T1000 (cell line): Measurements from ENCODE around the gene BIK.
"Not testable (repeated sequence)": the region's sequence is repeated elsewhere in the genome, so short reads cannot be mapped to it uniquely, and the experiment has no call there.

Source experiments
- DNase-seq: peaks from one replicate; lab custom pipeline; 2025; ENCODE audit warnings: mixed read lengths; lab: John Stamatoyannopoulos, UW

Gene BIK

GRCh38 chr22:43136255-43136654, 25.7 kb downstream of the BIK start:
- no peak for DNase-seq

- no peak for DNase-seq
Observed at GRCh38 chr22:43136801-43137200, 26.3 kb downstream of the BIK start.

DNA sequence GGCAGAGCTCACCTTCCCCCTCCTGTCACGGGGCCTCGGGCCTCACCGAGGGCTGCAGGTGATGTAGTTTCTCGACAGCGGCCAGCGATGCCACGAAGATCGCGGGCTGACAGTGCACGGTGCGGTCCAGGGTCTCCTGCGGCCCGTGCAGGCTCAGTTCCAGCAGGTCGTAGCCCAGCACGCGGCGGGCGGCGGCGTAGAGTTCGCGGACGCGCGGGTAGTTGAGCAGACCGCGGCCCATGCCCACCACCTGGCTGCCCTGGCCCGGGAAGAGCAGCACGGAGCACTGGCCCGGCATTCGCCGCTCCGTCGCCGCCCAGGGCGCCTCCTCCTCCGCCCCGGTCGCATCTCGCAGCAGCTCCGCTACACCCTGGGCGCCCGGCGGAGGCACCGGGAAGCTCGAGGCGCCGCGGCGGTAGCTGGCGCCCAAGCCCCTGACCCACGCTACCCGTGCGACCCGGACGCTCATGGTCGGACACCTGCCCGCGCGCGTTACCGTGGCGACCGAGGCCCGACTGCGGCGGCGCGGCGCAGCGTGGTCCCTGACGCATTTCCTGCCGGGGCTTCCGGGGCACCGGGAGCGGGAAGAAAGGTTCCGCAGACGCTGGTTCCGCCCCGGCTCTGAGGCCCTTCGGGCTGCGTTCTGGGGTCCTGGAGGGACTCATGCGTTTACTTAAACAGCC, 32.5 kb downstream of the BIK start, which contains the start of gene MCAT:
MCAT (minus strand) TSS at position 519 of the 683 bp plus-strand sequence; CDS start at position 469, 50 bp downstream.
- peak; percentile 29 for DNase-seq

- no peak for DNase-seq
Observed at GRCh38 chr22:43144949-43145348, 34.4 kb downstream of the BIK start.

GRCh38 chr22:43145371-43145770, 34.8 kb downstream of the BIK start:
- DNase-seq, result not testable (repeated sequence)

- DNase-seq, result not testable (repeated sequence)
Observed at GRCh38 chr22:43146332-43146731, 35.8 kb downstream of the BIK start.

- DNase-seq, result no peak
Observed at GRCh38 chr22:43147821-43148220, 37.3 kb downstream of the BIK start.

GRCh38 chr22:43148581-43148980, 38.0 kb downstream of the BIK start:
- DNase-seq, result no peak

DNA sequence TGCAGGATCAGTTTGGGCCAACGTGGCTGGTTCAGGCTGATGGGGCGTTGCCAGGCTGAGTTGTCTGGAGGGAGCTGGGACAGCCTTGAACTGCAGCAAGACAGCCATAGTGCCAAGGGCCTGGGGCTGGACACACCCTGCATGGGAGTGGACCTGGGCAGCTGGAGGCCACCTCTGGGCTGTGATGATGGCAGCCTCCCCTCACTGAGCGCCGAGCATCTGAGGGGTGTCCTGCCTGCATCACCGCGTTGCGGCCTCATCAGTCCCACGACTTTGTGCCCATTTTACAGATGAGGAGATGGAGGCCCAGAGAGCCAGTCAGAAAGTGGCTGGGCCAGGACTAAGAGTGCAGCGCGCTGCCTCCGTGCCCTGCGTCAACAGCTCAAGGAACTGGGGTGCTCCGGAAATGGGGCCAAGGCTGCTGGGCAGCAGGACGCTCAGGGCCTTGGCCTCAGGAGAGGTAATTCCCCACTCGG, 40.2 kb downstream of the BIK start:
- no peak for DNase-seq

GRCh38 chr22:43151251-43152002, 40.9 kb downstream of the BIK start, which contains the start of gene TSPO:
Gene TSPO, plus strand, starts transcription at chr22:43151559. Its CDS starts 7,680 bp downstream, at chr22:43159239.
- peak; percentile 56 for DNase-seq

DNA sequence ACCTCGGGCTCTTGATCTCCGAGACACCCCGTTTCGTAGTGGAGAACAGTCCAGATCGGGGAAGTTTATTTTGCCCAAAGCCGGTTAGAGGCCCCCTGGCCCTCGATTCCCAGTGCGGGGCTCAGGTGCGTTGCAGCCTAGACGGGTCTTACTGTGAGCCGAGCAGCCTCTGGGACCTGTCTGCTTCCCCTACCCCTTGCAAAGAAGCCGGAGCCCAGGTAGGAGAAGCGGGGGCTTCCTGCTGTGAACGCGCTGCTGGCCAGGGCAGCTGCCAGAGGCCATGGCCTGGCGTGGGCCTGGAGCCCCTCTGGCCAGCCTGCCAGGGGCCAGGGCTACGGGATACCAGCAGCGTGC, 41.4 kb downstream of the BIK start:
- no peak for DNase-seq

GRCh38 chr22:43152357-43153071, 42.0 kb downstream of the BIK start:
- peak; percentile 39 for DNase-seq

DNA sequence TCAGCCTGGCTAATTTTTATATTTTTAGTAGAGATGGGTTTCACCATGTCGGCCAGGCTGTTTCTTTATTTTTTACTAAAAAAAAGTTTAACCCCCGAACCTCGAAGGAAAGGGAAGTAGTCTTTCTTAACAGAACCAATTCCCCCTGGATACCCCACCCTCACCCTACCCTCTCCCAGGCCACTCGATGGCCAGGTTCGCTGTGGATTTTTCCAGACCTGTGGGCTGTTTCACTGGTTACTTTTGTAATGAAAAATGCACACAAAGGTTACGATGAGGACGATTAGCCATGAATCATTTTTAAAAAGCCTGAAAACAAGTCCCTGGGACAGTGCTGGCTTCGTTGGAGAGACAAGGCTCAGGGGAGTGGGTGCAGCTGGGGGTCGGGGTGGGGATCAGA, 43.3 kb downstream of the BIK start:
- DNase-seq, result no peak

DNA sequence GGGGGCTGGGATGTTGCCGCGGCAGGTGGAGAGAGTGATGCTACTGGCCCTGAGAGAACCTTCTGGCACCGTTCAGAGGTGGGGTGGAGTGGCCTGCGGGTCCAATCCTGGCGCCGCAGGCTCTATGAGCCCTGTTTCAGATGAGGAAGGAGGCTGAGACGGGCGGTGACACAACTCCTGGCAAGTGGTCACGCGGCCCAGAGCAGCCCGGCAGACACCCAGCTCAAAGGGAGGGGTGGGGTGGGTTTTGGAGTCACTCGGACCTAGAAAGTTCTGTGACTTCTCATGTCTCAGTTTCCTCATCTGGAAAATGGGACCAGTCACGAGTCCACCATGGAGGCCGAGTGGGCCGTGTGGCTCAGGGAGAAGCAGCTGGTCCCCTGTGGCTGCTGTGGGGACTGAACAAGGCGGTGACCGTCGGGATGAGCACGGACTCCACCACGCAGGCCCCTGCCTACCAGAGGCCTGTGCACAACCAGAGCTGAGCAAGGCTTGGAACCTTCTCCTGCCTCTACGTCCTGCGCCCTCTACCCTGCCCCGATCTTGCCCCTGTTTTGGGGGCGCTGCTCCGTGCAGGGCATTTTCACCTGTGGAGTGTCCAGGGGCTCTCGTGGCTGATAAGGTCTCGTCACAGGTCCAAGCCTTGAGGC, 44.5 kb downstream of the BIK start:
- DNase-seq, result no peak

- no peak for DNase-seq
Observed at GRCh38 chr22:43155789-43156188, 45.2 kb downstream of the BIK start.

- DNase-seq, result no peak
Observed at GRCh38 chr22:43156413-43156812, 45.9 kb downstream of the BIK start.

GRCh38 chr22:43157874-43158546, 47.5 kb downstream of the BIK start:
- no peak for DNase-seq

GRCh38 chr22:43158778-43159483, 48.4 kb downstream of the BIK start:
- no peak for DNase-seq

DNA sequence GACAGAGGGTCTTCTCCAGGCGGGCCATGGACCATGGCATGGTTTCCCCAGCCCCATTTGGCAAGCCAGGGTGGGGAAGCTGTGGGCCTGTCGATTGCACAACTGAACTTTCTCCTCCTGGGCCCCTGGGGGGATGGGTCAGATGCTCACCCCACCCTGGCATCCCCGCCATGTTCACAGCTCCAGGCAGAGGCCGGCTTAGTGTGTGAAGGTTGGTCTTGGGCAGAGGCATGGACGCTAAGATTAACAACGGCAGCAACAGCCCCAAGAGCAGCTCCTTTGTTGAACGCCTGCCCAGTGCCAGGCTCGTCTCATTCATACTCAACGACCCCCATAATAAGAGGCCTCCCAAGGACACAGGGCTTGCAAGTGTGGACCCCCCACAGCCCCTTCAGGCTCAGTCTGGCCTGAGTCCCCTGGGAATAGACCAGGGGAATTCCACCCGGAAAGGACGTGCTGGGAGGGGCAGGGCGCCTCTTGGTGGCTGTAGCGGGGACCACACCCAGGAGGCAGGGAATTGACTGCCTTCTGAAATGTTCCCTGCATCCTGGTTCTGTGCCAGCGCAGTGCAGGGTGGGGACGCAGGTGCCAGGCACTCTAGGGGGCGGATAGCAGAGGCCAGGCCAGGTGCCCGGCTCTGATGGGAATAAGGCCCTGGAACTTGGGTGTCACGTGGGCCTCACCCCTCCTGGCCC, 49.1 kb downstream of the BIK start:
- DNase-seq, result no peak

DNA sequence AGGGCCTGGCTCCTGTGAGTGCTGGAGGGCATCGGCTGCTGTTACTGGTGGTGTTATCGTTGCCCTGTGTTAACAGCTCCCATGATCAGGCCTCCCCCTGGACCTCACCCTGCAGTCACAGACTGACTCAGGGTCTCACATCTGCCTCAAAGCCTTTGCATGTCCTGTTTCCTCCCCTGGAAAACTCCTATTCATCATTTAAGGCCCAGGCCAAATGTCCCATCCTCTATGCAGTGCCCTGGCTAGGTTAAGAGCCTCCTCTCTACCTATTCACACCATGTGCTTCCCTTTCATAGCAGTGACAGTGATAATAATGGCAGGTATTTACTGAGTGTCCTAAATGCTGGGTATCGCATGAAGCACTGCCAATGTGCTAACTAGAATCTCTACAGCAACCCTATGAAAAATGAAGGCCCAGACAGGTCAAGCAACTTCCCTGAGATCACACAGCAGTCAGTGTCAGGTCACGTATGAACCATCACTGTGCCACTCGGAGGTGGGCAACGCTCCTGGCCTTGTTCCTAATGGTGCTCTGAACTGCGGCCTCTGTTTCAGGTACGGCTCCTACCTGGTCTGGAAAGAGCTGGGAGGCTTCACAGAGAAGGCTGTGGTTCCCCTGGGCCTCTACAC, 50.1 kb downstream of the BIK start:
- no peak for DNase-seq
